Tibial nerve (tissue), 4 donors: ENCODE data around the gene COQ4. TPM values are rescaled to one million over a fixed set of nuclear protein-coding genes. Genes with fewer than 3 reads are reported as not detected.

ENCODE experiments used
- DNase-seq, 2 donors: peaks; one replicate each; pipeline ENCODE4 v3.0.0-alpha.2; 2019; ENCODE audit warnings: low spot score in 2 of 2
- H3K27ac ChIP-seq, 4 donors: fragments of 200-600 bp; sonication (generic) in 3 of 4; one replicate each; pipeline ENCODE4 v1.5.1; 2017 to 2019; ENCODE audit warnings: mild to moderate bottlenecking in 1 of 4
- H3K27me3 ChIP-seq, 2 donors: fragments of 200-600 bp; sonication (generic) in 1 of 2; one replicate each; pipeline versions ENCODE4 v1.5.1 to v1.6.0; 2017 to 2019
- H3K36me3 ChIP-seq, 3 donors: fragments of 200-600 bp; sonication (generic); one replicate each; pipeline ENCODE4 v1.5.1; 2018 to 2019
- H3K4me1 ChIP-seq, 4 donors: fragments of 200-600 bp; sonication (generic) in 3 of 4; one replicate each; pipeline ENCODE4 v1.5.1; 2017 to 2019
- H3K4me3 ChIP-seq, 4 donors: fragments of 200-600 bp; sonication (generic) in 3 of 4; one replicate each; pipeline ENCODE4 v1.5.1; 2017 to 2019; ENCODE audit warnings: mild to moderate bottlenecking in 1 of 4, moderate library complexity in 1 of 4
- H3K9me3 ChIP-seq, 4 donors: fragments of 200-600 bp; sonication (generic) in 3 of 4; one replicate each; pipeline ENCODE4 v1.5.1; 2017 to 2019
- CTCF ChIP-seq, 5 experiments: fragments of 200-600 bp in 3 of 5; fragments of 450-650 bp in 2 of 5; sonication (generic) in 3 of 5; IDR thresholded peaks; one replicate each; pipeline ENCODE4 v1.5.1; 2016 to 2019; ENCODE audit warnings: antibody characterized with exemption in 5 of 5, mild to moderate bottlenecking in 3 of 5, moderate library complexity in 2 of 5
- EP300 ChIP-seq, 2 donors: sonication (generic); formaldehyde crosslinking; IDR thresholded peaks; one replicate each; pipeline ENCODE4 v1.6.1; 2017; ENCODE audit warnings: antibody characterized with exemption in 2 of 2, mild to moderate bottlenecking in 1 of 2
- POLR2A ChIP-seq, 2 donors: fragments of 450-650 bp; IDR thresholded peaks; one replicate each; pipeline ENCODE4 v1.6.1; 2017; ENCODE audit warnings: antibody characterized with exemption in 2 of 2, mild to moderate bottlenecking in 2 of 2, moderate library complexity in 2 of 2
- WGBS, 2 donors: methylation state at CpG; one replicate each; pipeline ENCODE4 v1.1.5; 2018; 5-methylcytosine and 5-hydroxymethylcytosine counted together
- total RNA-seq, 4 donors: library from RNA; depleted of rRNA; stranded (reverse); fragments of >200 nt; gene quantifications; one replicate each; pipeline ENCODE4 v1.1.0, GENCODE V29; 2016

COQ4 gene
- total RNA-seq, 4 donors from 2014 or later, result 50.5 to 71.7 (median 65.5) TPM

- no peaks in the 10 kb centered on the region for H3K9me3 ChIP-seq
- 53 to 57% methylated on average over 5 of the region's 5 CpGs for WGBS, 2 donors
- H3K4me3 ChIP-seq, result no peak overlapping the region
- TF ChIP-seq CTCF (IDR thresholded peaks at IDR 0.05) (no peak), POLR2A (IDR thresholded peaks at IDR 0.05) (no peak), EP300 (IDR thresholded peaks at IDR 0.05) (no peak)
- no peak for DNase-seq
- H3K4me1 ChIP-seq, result peaks cover 0 to 6% (median 0%) of the 10 kb centered on the region in 4 donors
- peaks cover 0 to 43% (median 6%) of the 10 kb centered on the region in 3 donors for H3K36me3 ChIP-seq
- no peak overlapping the region for H3K27ac ChIP-seq
- no peaks in the 10 kb centered on the region for H3K27me3 ChIP-seq
Observed at GRCh38 chr9:128304971-128305288, 17.7 kb upstream of the COQ4 start.

- no peaks in the 10 kb centered on the region for H3K4me1 ChIP-seq
- no peaks in the 10 kb centered on the region for H3K27me3 ChIP-seq
- no peak overlapping the region for H3K27ac ChIP-seq
- H3K36me3 ChIP-seq, result peaks cover 0 to 88% (median 10%) of the 10 kb centered on the region in 3 donors
- H3K4me3 ChIP-seq, result no peak overlapping the region
- TF ChIP-seq EP300 (IDR thresholded peaks at IDR 0.05), result no peak
- no peak for TF ChIP-seq CTCF (IDR thresholded peaks at IDR 0.05)
- TF ChIP-seq POLR2A (IDR thresholded peaks at IDR 0.05), result no peak
- no peaks in the 10 kb centered on the region for H3K9me3 ChIP-seq
- DNase-seq, result no peak
- 95 to 98% methylated on average over 14 to 16 of the region's 16 CpGs for WGBS, 2 donors
Observed at GRCh38 chr9:128309551-128309950, 13.1 kb upstream of the COQ4 start.

- Histone ChIP-seq H3K27ac (no peak overlapping the region), H3K9me3 (no peaks in the 10 kb centered on the region), H3K4me1 (no peaks in the 10 kb centered on the region), H3K36me3 (peaks cover 0 to 97% (median 14%) of the 10 kb centered on the region in 3 donors), H3K4me3 (no peak overlapping the region), H3K27me3 (no peaks in the 10 kb centered on the region)
- TF ChIP-seq EP300 (IDR thresholded peaks at IDR 0.05) (no peak), POLR2A (IDR thresholded peaks at IDR 0.05) (no peak)
- WGBS, 2 donors, result 70 to 74% methylated on average over 10 of the region's 10 CpGs
- DNase-seq, result no peak
Observed at GRCh38 chr9:128310461-128310860, 12.2 kb upstream of the COQ4 start.

- WGBS, 2 donors, result 91 to 92% methylated on average over 4 of the region's 4 CpGs
- DNase-seq, result no peak
- Histone ChIP-seq H3K4me1 (no peaks in the 10 kb centered on the region), H3K27ac (no peak overlapping the region), H3K9me3 (no peaks in the 10 kb centered on the region), H3K36me3 (peaks cover 0 to 99% (median 8%) of the 10 kb centered on the region in 3 donors), H3K4me3 (no peak overlapping the region), H3K27me3 (no peaks in the 10 kb centered on the region)
- no peak for TF ChIP-seq POLR2A (IDR thresholded peaks at IDR 0.05)
- TF ChIP-seq CTCF (IDR thresholded peaks at IDR 0.05), result no peak
- TF ChIP-seq EP300 (IDR thresholded peaks at IDR 0.05), result no peak
Observed at GRCh38 chr9:128314697-128315096, 7.9 kb upstream of the COQ4 start.

GRCh38 chr9:128316421-128316820, 6.2 kb upstream of the COQ4 start:
- Histone ChIP-seq H3K27me3 (no peaks in the 10 kb centered on the region), H3K4me3 (no peak overlapping the region), H3K36me3 (peaks cover 0 to 82% (median 8%) of the 10 kb centered on the region in 3 donors), H3K27ac (no peak overlapping the region), H3K4me1 (peaks cover 0 to 9% (median 4%) of the 10 kb centered on the region in 4 donors), H3K9me3 (no peaks in the 10 kb centered on the region)
- WGBS, 2 donors, result 38 to 46% methylated on average over 7 to 8 of the region's 9 CpGs
- no peak for DNase-seq
- TF ChIP-seq POLR2A (IDR thresholded peaks at IDR 0.05) (no peak), EP300 (IDR thresholded peaks at IDR 0.05) (no peak), CTCF (IDR thresholded peaks at IDR 0.05) (no peak)

- no peak overlapping the region for H3K27ac ChIP-seq
- H3K4me3 ChIP-seq, result no peak overlapping the region
- no peaks in the 10 kb centered on the region for H3K27me3 ChIP-seq
- TF ChIP-seq POLR2A (IDR thresholded peaks at IDR 0.05) (no peak), EP300 (IDR thresholded peaks at IDR 0.05) (no peak), CTCF (IDR thresholded peaks at IDR 0.05) (no peak)
- DNase-seq, result no peak
- H3K36me3 ChIP-seq, result peaks cover 0 to 71% (median 8%) of the 10 kb centered on the region in 3 donors
- 42 to 58% methylated on average over 2 of the region's 2 CpGs for WGBS, 2 donors
- peaks cover 0 to 13% (median 8%) of the 10 kb centered on the region in 4 donors for H3K4me1 ChIP-seq
- no peaks in the 10 kb centered on the region for H3K9me3 ChIP-seq
Observed at GRCh38 chr9:128317629-128318028, 5.0 kb upstream of the COQ4 start.
